Ovary (tissue), 3 donors: Measurements from ENCODE around the gene EPHA2.

Experiments
- EP300 ChIP-seq: sonication (generic); formaldehyde crosslinking; IDR thresholded peaks from one replicate; pipeline ENCODE4 v1.6.1; 2017; ENCODE audit warnings: antibody characterized with exemption
- POLR2A ChIP-seq: fragments of 450-650 bp; IDR thresholded peaks from one replicate; pipeline ENCODE4 v1.6.1; 2017; ENCODE audit warnings: antibody characterized with exemption, mild to moderate bottlenecking, moderate library complexity
- TF ChIP-seq, protein P1 (sequence below), 3 donors: fragments of 450-650 bp in 2 of 3; fragments of 200-600 bp in 1 of 3; IDR thresholded peaks; one replicate each; pipeline versions ENCODE4 v1.5.1 to v1.8.0; 2016 to 2022; ENCODE audit warnings: antibody characterized with exemption in 3 of 3, mild to moderate bottlenecking in 1 of 3
- donor health status: DM: no; HTN: no; CAD: no.

DNA sequence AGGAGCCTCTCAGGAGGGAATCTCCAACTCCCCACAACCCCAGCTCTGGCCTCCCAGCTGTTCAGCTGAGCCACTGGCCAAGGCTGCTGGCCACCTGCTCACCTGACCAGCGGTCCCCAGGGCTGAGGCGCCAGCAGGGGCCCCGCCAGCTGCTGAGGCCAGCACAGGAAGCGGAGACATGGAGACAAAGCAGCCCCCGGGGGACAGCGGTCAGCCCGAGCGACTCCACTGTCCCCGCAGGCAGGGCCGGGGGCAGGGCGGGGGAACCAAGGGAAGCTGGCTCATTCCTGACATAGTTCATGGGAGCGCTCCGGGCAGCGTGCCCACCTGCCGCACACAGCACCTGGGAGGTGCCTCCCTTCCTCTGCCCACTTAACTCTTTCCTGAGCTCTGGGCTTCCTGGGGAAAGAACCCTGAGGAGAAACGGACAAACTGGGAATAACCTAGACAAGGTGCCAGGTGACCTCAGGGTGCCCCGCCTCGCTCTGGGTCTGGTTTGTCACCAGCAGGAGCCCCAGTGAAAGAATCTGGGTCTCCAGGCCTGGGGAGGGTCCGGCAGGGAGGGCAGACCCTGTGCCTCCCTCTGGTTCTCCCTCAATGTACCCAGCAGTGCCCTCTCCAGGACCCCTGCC lies 10.7 kb downstream of the EPHA2 start:
- TF ChIP-seq, protein P1, sequence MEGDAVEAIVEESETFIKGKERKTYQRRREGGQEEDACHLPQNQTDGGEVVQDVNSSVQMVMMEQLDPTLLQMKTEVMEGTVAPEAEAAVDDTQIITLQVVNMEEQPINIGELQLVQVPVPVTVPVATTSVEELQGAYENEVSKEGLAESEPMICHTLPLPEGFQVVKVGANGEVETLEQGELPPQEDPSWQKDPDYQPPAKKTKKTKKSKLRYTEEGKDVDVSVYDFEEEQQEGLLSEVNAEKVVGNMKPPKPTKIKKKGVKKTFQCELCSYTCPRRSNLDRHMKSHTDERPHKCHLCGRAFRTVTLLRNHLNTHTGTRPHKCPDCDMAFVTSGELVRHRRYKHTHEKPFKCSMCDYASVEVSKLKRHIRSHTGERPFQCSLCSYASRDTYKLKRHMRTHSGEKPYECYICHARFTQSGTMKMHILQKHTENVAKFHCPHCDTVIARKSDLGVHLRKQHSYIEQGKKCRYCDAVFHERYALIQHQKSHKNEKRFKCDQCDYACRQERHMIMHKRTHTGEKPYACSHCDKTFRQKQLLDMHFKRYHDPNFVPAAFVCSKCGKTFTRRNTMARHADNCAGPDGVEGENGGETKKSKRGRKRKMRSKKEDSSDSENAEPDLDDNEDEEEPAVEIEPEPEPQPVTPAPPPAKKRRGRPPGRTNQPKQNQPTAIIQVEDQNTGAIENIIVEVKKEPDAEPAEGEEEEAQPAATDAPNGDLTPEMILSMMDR (IDR thresholded peaks at IDR 0.05): no peak
- no peak for TF ChIP-seq POLR2A
- no peak for TF ChIP-seq EP300
